COR-L47 (cell line): ENCODE measurements around the gene PPP1CB.
A peak's percentile ranks its signal among the peaks of the same experiment; 100 is the strongest.
"Not testable (repeated sequence)": the region's sequence is repeated elsewhere in the genome, so short reads cannot be mapped to it uniquely, and the experiment has no call there.

Experiments used
- DNase-seq: peaks from one replicate; lab custom pipeline; 2025; lab: John Stamatoyannopoulos, UW

PPP1CB gene

DNA sequence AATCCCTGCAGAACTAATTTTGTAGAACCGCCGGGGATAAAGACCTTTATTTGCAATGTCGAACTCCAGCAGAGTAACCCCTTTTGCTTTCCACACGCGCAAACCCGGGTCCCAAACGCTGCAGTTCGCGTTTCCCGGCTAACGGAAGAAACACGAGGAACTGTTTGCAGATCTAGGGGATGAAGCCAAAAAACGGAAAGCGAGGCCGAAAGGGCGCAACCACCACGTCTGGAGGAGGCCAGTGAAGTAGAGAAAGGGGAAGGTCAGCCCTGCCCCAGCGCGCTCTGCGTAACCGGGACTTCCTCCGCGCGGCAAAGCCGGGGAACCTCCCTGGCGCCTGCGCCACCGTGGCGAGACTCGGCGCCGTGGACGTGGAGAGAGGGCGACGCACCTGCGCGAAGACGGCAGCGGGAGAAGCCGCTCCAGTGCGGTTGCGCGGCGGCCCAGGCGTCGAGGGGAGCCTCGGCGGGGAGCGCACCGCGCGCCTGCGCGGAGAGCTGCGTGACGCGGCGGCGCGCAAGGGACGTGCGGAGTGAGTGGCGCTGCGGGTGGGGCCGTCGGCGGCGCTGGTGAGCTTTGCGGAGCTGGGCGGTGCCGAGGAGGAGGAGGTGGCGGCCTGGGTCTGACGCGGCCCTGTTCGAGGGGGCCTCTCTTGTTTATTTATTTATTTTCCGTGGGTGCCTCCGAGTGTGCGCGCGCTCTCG lies at the start of gene PPP1CB:
TSS of gene PPP1CB (plus strand) at position 579 of the 704 bp plus-strand sequence. CDS start 295 bp downstream, outside the sequence.
- peak; percentile 95 for DNase-seq

DNA sequence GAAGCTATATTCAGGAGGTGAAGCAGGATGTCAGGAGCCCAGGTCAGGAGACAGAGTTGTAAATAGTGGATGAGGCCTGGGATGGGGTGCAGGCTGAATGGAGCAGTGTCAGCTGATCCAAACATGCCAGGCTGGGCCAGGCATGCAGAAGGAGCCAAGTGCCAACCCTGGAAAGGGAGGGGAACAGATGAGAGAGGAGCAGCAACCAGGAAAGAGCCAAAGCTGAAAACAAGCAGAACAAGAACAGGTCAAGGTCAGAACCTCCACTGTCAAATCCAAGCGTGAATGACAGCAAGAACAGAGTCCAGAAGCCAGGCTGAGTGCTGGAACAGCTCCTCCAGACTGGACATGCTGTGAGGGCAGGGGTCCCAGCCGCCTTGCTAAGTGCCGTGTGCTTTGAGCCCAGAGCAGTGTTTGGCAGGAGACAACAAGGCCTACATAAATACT lies 49.2 kb upstream of the PPP1CB start:
- DNase-seq: no peak

DNA sequence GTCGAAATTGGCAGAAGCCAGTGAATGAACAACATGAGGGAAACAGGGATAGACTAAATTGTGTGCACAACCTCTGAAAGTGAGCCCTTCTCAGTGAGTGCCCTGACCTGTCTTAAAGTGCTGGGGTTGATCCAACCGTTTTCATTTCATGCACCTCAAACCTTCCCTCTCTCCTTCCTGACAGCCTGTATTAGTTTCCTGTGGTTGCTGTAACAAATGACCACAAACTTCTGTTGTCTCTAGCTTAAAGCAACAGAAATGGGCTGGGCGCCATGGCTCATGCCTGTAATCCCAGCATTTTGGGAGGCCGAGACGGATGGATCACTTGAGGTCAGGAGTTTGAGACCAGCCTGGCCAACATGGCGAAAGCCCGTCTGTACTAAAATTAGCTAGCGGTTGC lies 48.8 kb upstream of the PPP1CB start:
- DNase-seq: no peak

DNA sequence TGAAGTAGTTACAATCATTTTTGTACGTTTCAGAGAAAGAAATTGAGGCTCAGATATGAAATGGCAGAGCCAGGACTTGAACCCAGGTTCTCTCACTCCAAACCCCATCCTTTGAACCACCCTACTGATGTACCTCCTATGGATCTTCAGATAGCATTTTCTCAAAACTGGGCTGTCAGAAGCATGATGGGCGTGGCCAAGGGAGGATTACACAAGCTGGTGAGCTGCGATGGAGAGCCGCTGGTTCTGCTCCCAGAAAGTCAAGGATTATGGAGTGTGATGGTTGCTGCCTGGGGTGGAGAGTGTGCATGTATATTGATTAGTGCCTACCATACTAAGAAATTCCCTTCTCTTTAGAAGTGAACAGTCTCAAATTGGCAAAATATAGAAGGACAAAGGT lies 47.0 kb upstream of the PPP1CB start:
- DNase-seq: no peak

DNA sequence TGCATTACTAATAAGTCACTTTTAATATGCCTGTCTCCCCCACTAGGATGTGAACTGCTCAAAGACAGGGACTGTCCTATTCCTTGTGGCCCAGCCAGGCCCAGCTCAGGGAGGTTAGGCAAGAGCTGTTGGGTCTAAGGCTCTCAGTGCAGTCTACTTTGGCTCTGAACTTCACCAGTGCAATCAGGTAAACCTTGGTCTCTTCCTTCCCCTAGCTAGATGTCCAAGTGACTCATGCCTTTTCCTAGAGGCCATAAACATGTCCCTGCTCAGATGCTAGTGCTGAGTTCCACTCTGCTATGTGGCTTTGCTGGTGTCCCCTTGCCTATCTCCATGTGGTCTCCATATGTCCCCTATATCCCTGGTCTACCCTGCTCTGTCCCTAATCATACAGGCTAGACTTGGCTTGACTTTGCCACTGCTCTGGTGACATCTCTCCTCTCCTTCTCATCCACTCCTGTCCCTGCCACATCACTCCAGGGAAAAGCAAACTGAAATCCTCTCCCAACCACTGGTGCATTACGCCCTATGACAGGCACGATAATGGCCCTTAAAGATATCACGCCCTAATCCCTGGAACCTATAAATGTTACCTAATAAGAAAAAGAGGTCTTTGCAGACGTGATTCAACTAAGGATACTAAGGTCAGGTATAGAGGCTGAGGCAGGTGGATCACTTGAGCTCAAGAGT lies 45.7 kb upstream of the PPP1CB start:
- DNase-seq: no peak

DNA sequence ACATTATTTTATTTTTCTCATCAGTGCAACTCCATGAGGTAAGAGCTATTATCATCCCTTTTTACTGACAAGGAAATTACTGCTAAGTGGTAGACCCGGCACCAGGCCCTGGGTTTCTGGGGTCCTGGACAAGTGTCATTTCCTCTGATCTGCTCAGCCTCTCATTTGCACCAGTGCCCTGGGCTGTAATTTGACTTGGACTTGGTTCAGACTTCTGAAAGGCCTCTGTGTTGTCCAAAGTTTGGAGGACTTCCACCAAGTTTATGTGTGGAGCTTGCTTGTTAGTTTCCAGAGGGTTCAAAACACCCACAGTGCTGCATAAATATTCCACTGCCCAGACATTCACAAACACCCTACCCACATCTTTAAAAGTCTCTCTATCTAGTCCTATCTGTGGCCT lies 44.0 kb upstream of the PPP1CB start:
- DNase-seq: no peak

DNA sequence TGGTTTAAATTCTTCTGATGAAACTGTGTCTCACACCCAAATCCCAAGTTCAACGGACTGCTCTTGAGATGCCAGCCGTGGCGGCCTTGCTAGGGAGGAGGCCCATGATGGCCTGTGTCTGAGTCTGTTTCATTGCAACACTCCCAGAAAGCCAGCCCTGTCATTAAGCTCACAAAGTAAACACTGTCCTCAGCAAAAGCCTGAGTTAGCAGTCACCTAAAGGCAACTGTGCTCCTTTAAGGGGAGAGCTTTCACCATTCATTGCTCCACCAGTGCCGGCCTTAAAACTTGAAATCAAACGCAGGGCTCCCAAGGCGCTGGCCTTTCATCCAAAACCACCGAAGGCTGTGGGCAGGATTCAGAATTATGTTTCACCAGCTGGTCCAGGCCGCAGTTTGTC lies 42.5 kb upstream of the PPP1CB start:
- no peak for DNase-seq

DNA sequence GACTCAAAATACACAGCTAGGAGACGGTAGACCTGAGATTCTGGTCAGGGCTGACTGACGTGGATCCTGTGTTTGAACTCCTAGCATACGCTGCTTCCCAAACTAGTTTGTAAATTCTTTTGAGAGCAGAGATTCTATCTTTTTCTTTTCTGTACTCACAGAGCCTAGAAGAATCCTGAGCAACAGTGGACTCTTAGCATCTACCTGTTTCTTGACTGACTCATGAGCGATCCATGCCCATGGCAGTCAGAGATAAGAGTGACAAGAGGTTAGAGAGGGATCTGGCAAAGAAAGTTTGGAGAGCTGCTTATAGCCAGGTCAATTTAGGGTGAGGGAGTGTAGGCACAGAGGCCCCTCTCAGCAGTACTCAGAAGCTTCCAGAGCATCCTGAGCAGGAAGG lies 41.1 kb upstream of the PPP1CB start:
- DNase-seq: no peak

DNA sequence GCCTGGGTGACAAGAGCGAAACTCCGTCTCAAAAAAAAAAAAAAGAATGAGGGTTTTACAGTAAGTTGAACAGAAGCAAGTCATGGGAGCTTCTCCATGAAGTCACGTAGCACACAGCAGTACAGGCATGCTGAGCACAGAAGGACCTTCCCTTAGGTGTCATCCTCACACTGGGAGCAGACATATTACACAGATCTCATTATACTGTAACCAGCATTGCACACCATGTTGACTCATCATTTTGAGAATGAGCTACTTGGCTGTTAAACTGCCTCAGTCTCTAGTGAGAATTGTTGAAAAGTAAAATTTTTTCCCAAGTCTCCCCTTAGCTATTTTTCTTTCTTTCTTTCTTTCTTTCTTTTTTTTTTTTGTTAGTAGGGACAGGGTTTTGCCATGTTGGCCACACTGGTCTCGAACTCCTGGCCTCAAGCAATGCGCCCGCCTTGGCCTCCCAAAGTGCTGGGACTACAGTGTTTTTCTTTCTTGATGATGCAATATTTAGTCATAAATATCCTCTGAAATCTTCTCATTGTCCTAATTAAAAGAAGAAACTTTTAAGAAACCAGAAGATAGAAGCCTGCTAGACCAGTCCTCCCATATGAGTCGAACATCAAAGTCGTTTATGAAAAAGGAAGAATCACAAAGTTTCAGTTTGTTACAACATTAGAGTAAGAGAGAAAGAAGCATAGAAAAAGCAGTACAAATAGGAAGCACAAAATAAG lies 37.9 kb upstream of the PPP1CB start:
- no peak for DNase-seq

DNA sequence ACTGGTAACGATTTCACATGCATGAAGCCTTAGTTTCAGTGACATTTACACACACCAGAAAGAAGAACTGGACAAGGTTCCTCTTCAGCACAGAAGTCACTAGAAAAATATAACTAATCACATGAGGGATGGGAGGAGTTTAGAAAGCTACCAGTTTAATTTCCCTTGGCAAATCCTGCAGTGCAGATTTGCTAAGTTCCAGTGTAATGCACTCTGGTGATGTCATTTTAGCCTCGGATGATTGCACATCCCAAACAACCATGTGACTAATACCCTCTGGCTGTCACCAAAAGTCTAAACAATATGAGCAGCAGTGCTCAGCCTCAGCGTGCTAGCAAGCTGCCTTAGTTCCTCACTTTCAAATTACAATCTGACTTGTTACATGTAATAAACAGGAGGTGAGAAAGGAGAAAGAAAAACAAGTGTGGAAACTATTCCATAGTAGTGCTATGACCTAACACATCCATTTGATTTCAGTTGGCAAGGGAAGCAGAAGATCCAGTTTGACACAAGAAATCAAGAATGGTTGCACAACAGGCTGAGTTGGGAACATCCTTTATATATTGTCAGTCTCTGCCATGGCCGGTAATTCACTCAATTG lies 35.3 kb upstream of the PPP1CB start:
- peak; percentile 11 for DNase-seq

DNA sequence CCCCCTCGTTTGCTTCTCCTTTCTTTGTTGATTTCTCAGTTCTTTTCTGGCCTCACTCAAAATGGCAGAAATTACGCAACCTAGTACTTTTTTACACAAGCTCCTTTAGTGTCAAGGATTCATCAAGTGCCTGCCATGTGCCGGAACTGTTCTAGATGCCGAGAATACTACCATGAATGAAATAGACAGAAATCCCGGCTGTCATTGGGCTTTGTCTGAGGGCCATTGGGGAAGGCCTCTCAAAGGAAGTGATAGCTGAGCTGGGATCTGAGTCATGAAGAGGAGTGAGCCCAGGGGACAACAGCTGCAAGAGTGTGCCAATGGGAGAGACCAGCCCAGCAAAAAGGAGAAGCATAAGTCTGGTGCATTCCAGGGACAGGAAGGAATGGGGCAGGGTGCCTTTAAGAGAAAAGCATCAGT lies 34.3 kb upstream of the PPP1CB start:
- no peak for DNase-seq

DNA sequence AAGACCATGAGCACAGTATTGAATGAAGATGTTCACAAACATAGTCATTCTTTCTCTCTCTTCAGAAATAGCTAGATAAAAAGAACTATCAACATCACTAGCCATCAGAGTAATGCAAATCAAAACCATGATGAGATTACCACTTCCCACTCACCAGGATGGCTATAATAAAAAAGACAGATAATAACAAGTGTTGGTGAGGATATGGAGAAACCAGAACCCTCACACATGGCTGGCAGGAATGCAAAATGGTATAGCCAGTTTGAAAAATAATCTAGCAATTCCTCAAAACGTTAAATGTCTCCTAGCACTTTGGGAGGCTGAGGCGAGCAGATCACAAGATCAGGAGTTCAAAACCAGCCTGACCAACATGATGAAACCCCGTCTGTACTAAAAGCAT lies 31.3 kb upstream of the PPP1CB start:
- no peak for DNase-seq

DNA sequence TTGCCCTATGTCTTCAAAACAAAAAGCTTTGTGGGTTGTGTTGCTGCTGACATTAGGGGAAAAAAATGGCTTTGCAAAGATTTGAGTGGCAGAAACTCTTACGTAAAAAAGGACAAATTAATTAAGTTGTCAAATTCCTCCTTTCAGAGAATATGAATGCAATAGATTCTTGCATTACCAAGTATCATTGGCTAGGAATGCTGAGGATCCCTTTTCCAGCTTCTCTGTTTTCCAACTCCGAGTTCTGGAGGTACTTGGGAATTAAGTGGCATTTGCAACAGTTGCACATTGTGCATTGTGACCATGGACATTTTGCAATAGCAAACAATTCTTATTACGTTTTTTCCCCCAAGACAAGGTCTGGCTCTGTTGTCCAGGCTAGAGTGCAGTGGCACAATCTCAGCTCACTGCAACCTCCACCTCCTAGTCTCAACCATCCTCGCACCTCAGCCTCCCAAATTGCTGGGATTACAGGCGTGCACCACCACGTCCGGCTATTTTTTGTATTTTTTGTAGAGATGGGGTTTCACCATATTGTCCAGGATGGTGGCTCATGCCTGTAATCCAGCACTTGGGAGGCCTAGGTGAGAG lies 29.9 kb upstream of the PPP1CB start:
- no peak for DNase-seq

DNA sequence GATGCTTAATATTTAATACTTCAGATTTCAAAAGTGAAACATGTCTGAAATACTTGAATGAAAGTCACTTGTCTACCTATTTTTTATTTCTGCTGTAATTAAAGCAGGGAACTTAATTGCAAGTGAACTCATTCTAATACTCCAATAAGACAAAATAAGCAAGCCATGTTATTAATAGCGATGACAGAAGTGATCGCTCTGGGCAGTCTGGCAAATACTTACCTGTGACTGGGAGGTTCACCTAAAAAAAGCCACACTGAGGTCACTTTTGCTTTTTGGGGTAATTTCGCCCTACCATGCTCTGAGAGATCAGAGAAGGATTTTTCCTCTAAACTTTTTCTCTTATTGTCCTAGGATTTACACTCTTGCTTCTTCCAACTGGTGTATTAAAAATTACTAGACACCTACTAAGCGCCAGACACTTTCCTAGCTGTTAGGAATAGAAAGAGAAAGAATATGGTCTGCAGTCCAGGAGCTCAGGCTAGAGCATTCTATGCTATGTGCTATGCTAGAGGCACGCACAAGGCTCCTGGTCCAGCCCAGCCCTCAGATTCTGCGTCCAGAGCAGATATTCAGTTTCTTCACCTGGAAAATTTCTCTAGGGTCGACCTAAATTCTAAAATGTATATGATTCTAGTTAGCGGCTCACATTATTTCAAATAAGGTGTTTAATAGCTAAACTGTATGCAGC lies 26.5 kb upstream of the PPP1CB start:
- no peak for DNase-seq

DNA sequence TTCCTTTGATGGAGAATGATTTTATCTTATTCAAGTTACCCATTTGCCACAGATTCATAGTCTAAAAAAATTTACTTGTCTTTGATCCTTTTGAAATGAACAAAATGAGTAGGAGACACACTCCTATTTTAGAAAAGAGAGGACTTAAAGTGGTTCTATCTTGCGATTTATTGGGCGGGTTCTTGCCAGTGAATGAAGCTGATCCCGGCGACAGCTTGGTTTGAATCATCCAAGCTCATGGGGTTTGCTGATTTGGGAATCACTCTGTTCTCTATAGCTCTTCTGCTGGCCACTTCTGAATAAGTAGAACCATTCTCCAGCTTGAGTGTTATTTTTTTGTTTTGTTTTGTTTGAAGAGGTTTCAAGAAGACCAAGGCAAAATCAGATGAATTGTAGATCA lies 25.5 kb upstream of the PPP1CB start:
- DNase-seq: no peak

DNA sequence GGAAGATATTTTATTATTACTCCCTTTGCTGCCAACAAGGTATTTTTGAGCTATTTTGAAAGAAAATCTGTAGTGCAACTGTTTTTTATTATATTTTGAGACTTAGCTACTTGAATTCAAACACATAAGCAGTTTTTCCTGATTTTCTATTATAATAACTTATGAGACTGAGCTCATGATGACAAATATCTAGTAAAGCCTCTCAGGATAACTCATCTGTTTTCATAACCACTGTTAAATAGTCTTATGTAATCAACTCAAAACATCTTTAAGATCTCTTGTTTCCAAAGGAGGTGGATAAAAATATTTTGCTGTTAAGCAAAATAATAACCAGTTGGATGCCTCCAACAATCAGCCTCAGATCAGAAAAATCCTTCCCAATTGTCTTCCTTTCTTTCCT lies 21.9 kb upstream of the PPP1CB start:
- no peak for DNase-seq

DNA sequence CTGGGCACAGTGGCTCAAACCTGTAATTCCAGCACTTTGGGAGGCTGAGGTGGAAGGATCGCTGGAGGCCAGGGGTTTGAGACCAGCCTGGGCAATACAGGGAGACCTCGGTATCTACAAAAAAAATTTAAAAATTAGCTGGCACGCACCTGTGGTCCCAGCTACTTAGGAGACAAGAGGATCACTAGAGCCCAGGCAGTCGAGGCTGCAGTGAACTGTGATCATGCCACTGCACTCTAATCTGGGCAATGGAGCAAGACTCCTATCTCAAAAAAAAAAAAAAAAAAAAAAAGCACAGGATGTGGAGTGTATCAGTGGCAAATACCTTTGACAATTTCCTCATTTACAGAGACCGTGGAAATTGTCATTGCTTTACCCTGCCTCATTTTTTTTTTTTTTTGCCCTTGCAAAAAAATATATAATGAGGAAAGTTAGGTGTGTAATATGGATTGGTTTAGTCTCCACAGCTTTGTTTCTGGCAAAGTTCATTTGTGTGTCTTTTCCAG lies 20.9 kb upstream of the PPP1CB start:
- no peak for DNase-seq

DNA sequence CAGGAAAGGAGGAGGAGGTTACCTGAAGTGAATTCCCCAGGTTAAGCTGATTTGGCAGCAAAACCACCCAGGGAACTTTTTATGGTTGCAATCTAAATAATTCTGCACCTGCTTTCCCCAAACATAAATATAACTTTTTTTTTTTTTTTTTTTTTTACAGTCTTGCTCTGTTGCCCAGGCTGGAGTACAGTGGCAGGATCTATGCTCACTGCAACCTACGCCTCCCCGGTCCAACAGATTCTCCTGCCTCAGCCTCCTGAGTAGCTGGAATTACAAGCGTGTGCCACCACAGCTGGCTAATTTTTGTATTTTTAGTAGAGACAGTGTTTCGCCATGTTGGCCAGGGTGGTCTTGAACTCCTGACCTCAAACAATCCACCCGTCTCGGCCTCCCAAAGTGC lies 16.1 kb upstream of the PPP1CB start:
- no peak for DNase-seq

DNA sequence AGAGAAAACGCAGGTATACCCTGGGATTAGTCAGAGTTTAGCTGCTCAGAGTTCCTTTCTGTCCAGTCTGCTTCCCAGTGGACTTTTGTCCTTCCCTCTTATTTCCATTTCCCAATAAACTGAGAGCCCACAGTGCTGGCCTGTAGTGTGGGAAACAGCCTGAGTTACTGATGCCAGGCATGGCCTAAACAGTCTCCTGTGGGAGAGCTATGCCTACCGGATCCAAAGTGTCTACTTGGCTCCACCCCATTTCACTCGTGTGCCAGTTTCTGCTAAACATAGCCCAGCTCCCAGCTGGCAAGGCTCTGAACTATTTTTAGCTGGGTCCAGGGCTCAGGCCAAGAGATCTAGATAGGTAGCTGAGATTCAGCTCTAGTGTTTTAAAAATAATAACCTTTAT lies 15.6 kb upstream of the PPP1CB start:
- DNase-seq: peak; percentile 27

DNA sequence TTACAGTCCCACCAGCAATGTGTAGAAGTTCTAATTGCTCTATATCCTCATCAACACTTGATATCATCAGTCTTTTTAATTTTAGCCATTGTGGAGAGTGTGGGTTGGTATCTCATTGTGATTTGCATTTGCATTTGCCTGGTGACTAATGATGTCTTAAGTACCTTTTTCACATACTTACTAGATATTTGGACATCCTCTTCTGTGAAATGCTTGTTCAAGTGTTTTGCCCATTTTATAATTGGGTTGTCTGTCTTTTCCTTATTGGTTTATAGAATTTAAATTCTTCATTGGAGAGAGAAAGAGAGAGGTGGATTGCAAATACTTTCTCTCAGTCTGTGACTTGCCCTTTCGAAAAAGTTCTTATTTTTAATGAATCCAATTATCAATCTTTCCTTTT lies 14.0 kb upstream of the PPP1CB start:
- DNase-seq: no peak

DNA sequence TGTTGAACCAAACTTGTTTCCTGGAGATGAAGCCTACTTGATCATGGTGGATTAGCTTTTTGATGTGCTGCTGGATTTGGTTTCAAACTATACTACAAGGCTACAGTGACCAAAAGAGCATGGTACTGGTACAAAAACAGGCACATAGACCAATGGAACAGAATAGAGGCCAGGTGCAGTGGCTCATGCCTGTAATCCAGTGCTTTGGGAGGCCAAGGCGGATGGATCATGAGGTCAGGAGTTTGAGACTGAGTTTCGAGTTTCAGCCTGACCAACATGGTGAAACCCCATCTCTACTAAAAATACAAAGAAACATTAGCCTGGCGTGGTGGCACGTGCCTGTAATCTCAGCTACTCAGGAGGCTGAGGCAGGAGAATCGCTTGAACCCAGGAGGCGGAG lies 9.0 kb upstream of the PPP1CB start:
- not testable (repeated sequence) for DNase-seq
